Activated naive CD4-positive, alpha-beta T cell (primary cell): Measurements from ENCODE around the gene TMED1.

Source experiments
- DNase-seq, 4 experiments: peaks; one replicate each; lab custom pipeline; 2025; lab: John Stamatoyannopoulos, UW

TMED1 gene

DNA sequence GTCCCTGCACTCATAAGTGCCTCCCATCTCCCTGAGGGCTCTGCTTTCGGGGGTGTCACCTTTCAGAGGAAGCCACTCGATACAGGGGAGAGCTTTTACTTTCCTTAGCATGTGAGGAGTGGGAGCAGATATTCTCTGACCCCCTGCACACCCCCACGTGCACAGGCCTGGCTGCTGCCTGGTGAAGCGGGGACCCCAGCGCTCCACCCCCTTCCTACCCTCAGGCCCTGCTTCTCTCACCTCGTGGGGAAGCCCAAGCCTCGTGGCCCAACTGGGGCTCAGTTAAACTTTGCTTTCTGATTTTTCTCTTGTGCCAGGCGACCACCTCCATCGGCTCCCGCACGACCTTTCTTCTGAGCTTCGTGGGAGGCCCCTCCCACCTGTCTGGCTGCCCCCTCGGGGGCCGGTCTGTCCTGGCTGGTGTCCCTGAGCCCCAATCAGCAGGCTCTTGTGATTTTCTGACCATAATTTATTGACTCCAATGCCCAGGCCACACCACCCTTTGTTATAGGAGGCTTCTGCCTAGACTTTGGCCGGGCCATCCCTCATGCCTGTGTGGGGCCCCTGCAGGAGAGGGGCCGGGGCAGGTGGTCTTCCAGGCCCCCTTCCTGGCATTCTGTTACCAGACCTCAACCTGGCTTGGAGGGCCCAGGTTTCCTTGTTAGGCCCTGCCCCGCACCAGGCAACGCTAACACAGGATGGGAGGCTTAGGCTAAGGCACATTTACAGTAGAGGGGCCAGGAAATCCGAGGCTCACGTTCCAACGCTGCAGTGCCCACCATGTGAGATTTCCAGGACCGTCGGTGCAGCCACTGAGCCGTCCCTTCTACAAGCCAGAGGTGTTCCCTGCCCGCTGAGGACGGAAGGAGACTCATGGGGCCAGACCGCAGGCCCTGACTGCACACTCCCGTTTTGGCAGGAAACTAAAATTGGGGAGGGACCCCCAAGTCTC is 3.7 kb downstream of the TMED1 start:
- no peak for DNase-seq

DNA sequence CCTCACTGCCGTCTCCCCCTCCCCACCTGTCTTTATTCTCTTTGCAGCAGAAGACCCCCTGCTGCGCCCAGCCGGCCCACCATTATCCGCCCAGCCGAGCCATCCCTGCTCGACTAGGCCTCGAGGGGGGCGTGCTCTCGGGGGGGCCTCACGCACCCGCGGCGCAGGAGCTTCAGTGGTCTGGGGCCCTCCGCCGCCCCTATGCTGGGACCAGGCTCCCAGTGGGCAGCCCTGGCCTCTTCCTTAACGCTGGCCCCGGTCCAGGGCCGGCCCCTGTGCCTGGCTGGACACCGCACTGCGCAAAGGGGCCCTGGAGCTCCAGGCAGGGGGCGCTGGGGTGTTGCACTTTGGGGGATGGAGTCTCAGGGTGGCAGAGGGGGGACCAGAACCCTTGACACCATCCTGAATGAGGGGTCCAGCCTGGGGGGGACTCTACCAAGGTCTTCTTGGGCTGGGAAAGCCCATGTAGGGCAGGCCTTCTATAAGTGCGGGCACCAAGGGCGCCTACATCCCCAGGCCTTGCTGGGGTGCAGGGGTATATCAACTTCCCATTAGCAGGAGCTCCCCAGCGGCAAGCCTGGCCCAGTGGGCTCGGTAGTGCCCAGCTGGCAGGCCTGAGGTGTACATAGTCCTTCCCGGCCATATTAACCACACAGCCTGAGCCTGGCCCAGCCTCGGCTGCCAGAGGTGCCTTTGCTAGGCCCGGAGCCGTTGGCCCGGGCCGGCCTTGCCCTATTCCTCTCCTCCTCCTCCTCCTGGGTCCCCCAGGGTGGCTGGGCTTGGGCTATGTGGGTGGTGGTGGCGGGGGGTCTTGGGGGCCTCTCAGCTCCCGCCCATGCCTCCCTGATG is 4.9 kb downstream of the TMED1 start:
- DNase-seq: no peak

DNA sequence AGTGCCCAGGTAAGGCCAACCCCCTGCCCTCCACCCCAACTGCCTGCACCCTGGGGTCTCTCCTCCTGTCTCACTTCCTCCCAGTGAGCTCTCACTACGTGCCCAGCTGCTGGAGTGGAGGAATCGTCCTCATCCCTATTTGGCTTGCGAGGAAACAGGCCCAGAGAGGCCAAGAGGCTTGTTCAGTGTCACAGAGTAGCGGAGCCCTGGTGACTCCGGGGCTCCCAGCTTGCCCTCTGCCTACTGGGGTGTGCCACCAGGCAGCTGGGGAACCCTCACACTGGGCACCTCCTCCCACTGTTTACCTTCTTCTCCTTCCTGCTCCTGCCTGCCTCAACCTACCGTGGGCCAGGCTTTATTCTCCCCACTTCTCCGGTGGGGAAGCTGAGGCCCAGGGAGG is 5.6 kb downstream of the TMED1 start:
- DNase-seq: no peak

DNA sequence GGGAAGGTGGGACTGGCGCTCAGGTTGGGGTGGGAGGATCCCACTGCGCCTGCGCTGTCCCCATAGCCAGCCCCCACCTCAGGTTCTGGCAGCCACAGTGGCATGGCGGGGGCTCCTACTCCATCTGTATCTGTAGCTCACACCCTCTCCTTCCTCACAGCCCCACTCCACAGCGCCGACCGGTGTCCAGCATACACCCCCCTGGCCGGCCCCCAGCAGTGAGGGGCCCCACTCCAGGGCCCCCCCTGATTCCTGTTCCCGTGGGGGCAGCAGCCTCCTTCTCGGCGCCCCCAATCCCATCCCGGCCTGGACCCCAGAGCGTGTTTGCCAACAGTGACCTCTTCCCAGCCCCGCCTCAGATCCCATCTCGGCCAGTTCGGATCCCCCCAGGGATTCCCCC is 6.0 kb downstream of the TMED1 start:
- no peak for DNase-seq

DNA sequence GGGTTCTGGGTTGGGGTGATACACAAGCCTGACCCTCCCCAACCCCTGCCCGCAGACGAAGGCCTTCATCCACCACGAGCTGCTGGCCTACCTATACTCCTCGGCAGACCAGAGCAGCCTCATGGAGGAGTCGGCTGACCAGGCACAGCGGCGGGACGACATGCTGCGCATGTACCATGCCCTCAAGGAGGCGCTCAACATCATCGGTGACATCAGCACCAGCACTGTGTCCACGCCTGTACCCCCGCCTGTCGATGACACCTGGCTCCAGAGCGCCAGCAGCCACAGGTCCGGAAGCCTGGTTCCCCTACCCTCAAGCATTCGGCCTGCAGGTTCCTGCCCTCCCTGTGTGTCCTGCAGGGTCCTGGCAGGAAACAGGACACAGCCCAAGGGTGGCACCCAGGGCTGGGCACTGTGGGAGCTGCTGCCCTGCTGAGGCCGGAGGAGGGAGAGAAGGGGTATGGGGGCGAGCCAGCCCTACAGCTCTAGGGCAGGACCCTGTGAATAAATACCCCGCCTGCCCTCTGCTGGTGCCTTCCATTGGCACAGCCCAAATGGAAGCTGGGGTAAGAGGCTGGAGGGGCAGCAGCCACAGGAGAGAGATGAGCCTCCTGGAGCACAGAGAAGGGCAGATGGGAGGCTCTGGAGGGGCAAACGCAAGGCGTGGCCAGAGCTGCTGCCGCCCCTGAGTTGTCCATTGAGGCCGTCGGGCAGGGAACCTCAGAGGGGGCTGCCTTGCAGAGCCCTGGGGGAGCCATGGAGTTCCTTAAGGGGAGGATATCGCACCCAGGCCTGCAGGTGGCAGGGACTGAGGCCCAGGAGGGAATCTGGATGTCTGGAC is 6.8 kb downstream of the TMED1 start:
- DNase-seq: no peak

DNA sequence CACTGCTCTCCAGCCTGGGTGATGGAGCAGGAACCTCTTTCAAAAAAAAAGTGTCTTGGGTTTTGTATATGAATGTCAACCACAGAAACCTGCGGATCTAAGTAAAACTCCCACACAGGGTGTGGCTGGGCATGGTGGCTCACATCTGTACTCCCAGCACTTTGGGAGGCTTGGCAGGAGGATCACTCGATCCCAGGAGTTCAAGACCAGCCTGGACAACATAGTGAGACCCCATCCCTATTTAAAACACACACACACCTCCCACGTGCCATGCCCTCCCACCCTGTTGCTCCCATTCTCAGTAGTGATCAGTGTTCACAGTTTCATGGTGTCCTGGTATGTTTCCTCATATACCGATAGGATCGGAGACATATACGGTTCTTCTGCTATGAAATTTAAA is 9.2 kb downstream of the TMED1 start:
- no peak for DNase-seq

DNA sequence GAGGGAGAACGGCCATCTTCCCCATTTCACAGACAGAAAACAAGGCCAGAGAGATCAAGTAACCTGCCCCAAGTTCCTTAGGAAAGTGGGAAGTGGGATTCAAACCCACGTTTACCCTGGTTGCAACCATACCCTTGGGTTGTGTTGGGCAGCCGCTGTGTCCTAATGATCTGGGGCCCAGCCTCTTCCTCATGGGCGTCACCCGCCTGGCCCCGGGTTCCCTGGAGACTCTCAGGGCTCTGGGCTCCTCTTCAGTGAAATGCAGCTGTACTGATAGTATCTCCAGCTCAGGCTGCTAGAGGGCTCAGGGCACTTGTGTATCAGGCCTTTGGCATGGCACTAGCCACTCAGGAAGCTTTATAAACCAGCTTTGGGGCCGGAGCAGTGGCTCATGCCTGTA is 9.8 kb downstream of the TMED1 start:
- DNase-seq: no peak

DNA sequence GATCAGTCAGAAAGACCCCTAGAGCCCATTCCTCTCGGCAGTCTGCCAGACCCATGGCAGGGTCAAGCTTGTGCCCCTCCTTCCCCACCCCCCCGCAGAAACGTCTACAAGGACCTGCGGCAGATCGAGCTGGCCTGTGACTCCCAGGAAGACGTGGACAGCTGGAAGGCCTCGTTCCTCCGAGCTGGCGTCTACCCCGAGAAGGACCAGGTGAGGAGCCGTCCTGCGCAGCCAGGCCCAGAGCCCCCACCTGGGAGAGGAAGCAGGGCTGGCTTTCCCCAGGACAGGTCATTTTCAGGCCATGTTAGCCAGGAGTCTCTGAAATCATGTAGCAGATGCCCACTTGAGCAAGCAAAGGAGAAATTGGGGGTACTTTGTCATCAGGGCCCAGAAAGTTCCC is 12.3 kb downstream of the TMED1 start:
- DNase-seq: no peak

DNA sequence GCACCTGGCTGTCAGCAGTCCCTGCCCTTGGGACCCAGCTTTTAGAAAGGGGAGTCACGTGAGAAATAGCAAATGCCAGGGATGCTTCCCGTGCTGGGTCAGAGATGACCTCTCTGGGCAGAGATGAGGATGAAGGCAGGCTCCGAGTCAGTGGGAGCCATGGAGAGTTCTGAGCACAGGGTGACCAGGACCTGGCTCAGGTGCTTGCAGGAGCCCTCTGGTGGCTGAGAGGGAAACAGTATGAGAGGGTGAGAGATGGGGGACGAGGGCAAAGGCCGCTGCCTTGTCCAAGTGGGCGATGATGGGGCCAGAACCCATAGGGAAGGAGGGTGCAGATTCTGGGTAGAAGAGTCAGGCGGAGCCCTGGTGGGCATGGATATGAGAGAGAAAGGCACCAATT is 15.8 kb downstream of the TMED1 start:
- DNase-seq: no peak

DNA sequence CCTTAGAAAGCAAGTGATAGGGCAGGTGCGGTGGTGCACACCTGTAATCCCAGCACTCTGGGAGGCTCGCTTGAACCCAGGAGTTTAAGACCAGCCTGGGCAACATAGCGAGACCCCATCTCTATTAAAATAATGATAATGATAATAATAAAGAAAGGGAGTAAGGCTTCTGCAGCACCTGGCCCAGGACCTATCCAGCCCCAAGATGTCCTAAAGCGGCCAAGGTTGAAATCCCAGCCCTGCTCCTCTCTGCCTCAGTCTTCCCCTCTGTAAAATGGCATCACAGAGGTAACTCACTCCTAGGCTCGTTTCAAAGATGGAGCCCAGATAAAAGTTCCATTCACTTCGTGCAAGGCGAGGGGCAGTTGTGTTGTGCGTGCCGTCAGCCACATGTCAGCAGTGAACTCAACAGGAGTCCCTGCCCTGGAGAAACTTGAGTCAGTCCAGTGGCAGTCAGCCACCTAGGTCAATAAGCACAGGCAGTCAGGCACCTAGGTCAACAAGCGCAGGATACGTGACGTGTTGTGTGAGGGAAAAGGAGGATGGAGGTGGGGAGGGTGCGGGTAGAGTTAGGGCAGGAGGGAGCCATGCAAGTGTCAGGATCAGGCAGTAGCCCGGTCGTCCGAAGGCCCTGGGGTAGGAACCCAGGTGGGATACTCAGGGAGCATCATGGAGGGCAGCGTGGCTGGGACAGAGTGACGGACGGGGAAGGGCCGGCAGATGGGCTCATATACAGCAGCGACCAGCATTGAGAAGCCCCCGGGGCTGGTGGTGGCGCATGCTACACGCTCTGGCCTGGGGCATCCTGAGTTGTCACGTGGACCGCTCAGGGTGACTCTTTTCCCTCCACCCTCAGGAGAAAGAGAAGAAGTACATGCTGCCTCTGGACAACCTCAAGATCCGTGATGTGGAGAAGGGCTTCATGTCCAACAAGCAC is 16.6 kb downstream of the TMED1 start:
- no peak for DNase-seq

DNA sequence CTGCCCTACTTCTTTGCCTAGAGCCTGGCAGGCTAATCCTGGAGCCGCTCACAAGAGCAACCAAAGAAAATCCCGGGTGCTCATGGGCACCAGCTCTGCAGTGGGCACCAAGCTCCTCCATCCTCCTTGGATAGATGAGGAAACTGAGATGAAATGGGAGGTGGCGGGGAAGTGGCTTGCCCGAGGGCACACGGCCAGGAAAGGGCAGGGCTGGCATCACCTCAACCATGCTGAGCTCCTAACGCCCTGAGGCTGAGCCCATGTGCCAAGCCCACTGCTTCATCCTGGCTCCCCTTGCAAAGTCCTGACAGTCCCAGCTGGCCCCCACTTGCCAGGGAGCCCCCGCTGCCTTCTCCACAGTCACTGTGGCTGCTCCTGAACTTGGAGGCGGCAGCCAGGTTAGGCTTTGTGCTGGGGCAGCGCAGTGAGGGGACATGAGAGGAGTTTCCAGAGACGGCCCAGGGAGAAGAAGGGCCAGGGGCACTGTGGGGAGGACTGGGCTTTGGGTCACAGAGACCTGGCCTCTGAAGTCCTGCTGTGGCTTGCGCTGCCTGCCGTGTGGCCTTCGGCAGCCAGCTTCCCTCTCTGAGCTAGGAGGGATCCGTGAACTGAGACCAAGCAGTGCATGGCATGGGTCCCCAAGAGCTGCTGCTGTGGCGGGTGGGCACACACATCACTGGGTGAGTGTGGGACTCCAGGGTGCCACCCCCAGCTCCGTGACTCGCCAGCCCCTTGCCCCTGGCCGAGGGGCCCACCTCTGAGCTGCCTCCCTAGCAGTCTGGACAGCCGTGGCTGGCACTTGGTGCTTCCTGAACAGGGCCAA is 17.5 kb downstream of the TMED1 start:
- DNase-seq: no peak

DNA sequence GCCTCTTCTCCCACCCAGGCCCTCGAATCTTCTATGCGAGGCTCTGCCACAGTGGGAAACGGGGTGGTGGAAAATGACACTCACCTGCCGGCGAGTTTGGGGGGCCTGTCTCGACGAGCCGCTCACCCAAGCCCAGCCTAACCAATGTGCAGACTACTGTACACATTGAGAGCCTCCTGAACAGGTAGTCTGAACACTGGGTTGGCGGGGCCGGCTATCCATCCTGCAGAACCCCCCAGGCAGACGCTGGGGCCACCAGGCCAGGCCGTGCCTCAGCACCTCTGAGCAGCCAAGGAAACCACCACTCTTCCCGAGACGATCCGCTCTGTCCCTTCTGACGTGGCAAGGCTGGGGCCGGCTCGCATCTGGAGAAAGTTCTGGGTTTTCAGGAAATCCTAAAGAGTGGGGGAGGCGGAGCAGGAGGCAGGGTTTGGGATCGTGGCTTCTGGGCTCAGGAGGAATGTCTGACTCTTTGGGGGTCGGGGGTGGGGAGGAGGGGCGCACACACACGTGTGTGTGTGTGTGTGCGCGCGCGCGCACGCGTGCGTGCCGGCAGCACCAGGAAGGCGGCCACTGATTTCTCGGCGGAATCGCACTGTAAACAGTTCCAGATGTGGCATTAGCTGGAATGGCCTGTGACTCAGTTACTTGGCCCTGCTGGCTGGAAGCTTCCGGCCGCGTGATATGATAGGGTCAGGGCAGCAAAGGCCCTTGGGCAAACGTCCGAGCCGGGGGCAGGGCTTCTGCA is 18.5 kb downstream of the TMED1 start:
- DNase-seq: no peak

DNA sequence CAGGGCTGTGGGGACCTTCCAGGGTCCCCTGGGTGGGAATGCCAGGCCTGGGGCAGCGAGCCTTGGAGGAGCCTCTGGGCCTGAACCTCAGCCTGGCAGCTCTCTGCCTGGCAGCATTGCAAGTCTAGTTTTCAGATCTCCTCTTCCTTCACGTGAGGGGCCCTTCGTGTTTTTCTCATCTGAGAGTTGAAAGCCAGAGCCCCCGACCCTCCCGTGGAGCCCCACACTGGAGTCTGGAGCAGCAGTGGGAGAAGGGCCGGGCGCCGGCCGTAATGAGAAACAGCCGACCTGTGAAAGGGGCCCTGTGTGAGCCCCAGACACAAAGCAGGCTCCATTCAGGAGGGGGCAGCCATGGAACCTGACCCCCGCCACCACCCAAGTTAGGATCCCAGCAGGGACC is 19.3 kb downstream of the TMED1 start:
- no peak for DNase-seq

DNA sequence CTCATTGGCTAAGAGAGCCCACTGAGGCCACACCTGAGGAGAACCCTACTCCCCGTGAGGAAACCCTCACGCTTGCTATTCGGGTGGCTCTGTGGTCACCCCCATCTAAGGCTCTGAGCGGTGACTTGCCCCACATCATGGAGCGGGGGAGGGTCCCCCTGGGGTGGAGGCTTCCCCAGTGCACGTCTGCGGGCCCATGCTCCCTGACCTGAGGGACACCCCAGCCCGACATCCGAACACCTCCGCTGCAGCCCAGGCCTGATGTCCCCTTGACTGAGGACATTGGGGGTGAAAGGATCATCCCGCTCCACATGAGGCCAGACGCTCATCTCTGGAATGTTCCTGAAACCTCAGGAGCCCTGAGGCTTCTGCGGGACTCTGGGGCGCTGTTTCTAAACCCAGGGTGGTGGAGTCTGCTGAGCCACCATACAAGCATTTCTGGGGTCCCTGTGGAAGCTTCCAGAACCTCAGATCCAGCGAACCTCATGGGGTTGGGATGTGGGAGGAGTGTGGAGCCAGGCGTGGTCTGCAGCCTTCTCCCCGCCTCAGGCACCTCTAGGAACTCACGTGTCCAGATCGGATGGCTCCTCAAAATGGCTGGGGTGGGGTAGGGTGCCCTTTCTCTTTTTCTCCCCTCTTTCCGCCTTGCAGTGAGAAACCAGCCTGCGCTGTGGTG is 19.9 kb downstream of the TMED1 start:
- no peak for DNase-seq

DNA sequence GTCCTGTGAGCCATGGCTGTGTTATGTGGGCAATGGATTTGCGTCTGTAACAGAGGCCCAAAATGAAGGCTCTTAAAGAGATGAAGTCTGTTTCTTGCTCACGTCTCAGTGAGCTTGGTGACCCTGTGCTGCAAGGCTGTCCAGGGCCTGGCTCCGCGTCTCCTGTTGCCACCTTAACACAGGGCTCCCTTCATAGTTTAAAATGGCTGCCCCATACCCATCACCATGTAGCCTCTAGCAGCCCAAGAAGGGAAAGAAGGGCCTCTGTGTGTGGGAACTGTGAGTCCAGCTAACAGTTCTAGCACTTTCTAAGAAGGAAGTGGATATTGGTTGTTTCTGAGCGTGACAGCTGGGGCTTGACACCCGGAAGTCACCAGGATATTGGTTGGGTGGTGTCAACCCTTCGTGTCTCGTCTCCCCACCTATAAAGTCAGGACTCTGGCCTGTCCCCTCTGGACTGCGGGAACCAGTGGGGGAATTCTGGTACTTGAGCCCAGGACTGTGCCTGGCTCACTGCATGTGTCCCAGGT is 20.9 kb downstream of the TMED1 start:
- DNase-seq: no peak

DNA sequence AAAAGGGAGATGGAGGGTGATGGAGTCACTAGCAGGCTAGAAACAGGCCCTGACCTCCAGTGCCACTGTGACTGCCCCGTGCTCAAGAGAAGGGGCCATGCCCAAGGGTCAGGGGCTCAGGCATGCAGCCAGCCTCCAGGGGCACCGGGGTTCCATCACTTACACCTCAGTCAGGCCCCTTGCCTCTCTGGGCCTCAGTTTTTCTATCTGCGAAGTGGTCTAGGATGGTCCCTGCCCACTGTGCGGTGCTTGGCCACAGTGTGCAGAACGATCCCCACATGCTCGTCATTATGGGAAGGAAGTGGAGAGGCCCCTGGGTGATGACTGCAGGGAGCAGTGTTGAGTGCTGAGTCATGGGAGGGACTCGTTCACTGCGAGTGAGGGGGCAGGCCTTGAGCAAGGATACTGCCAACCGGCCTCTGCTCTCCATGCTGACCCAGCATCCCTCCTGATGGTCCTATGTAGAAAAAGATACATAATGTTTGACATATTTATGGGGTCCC is 23.1 kb downstream of the TMED1 start:
- DNase-seq: no peak

DNA sequence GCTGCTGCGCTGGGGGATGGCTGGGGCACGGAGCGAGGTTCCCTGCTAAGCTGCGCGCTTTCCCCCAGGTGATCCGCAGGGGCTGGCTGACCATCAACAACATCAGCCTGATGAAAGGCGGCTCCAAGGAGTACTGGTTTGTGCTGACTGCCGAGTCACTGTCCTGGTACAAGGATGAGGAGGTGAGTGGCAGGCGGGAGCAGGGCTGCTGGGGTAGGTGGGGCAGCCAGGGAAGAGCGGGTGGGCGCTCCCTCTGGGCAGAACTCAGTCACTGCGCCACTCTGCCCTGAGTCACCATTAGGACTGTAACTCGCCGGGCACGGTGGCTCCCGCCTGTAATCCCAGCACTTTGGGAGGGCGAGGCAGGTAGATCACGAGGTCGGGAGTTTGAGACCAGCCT is 23.8 kb downstream of the TMED1 start:
- no peak for DNase-seq

DNA sequence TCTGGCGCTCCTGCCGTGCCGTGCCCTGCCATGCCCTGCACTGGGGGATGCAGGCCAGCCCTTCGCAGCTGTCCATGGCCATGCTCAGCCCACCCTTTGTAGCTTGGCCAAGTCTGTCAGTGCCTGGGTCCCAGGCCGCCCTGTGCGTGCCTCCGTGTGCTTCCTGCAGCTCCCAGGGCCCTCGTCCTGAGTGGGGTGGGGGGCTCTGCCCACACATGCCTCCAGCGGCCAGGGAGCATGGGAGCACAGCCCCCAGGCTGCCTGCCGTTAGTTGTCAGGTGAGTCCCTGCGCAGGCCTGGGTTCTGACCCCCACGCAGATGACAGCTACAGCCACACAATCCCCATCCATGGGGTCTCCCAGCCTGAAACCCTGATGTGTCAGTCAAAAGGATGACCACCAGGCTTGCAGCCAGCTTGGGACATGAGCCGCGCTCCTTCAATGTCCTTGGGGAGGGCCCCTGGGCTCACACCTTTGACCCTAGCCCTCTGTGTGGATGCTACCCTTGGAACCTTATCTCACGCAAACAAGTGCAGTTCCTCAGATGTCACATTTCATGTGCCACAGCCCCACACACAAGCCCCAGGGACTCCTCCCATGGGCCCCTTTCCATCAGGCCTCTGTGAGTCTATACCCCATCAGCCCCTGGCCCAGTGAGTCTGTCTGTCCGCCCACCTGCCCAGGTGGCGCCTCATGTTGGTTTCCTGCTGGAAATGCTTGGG is 24.5 kb downstream of the TMED1 start:
- DNase-seq: no peak
